GM15510 (cell line): ENCODE measurements around the gene ENDOU.

Experiments
- POLR2A ChIP-seq: IDR thresholded peaks from 3 replicates; pipeline ENCODE4 v1.6.1; 2011; ENCODE audit warnings: borderline replicate concordance; ENCODE audit not compliant: insufficient read length; ENCODE audit errors: extremely low read depth

Gene ENDOU

GRCh38 chr12:47751561-47751960 is 26.3 kb upstream of the ENDOU start:
- no peak for TF ChIP-seq POLR2A

DNA sequence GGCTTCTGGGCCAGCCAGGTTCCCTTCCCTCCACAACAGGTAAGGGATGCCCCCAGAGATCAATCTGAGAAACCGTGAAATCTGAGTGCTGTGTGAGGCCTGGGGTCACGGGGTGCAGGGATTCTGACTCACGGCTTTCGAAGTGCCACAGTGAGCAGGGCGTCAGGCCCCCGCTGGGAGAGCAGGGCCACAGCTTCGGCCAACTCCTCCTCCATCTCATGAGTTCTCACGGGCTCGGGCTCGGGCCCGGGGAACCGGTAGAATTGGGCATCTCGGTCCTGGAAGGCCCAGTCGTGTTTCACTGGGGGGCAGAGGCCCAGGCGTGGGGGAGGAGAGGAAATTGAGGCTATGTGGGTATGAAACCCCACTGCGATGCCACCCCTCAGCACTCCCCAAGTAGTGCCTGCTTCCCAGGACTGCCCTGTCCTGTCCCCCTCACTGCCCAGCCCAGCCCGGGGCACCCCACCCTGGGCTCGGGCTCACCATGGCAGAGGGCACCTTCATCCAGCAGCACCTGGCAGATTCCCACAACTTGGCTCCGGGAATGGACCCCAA is 25.7 kb upstream of the ENDOU start:
- no peak for TF ChIP-seq POLR2A

GRCh38 chr12:47750229-47750798 is 25.0 kb upstream of the ENDOU start:
- no peak for TF ChIP-seq POLR2A

- no peak for TF ChIP-seq POLR2A
These were observed 23.6 kb upstream of the ENDOU start for GRCh38 chr12:47748899-47749298.

DNA sequence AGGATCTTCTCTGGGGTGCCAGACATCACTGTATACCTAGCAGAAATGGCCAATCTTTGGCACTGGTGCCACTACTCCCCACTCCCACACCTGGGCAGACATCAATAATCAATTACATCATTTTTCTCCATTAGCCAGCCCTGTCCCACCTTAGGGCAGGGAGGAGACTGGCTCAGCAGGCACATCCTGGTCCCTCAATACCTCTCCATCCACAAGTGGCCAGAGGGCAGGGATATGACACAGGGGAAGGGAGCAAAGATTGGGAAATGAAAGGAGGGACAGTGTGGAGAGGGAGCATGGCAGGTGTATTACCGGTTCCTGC is 23.2 kb upstream of the ENDOU start:
- TF ChIP-seq POLR2A, result no peak

DNA sequence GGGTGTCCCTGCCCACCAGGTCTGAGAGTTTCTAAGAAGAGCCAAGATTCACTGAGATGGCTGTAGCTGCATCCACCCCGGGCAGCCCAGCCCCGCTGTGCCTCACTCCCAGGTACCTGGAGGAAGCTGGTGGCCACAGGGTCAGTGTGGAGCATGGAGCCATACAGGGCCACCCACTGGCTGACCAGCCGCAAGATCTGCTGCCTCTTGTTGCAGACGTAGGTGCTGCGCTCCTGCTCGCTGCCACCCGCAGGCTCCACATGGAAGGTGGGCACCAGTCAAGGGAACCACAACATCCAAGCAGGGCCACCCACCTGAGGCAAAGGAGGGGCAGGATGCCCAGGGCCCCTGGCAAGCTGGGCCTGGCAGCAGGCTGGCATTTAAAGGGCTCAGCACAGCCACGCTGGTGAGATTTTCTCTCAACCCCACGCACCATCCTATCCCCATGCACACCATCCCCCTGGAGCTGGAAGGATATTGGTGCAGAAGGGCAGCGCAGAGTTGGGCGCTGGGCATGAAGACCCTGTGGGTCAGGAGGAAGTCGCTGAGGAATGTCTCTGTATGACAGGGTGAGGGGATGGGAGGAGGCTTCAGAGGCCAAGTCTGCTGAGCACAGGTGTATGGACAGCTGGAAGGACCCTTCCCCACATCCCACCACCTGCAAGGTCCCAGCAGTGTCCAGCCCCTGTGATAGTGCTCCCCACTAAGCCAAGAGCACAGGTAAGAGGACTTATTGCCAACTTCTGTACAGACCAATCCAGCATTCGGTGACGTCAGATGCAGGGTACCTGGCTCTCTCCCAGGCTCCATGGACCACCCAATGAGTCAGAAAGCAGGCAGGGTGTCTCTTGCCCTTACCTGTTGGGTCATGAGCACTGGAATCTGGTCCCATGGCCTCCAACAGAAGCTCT is 22.6 kb upstream of the ENDOU start:
- TF ChIP-seq POLR2A, result no peak

- no peak for TF ChIP-seq POLR2A
These were observed 21.8 kb upstream of the ENDOU start for GRCh38 chr12:47747126-47747525.

- TF ChIP-seq POLR2A, result no peak
These were observed 21.2 kb upstream of the ENDOU start for GRCh38 chr12:47746523-47746922.

- no peak for TF ChIP-seq POLR2A
These were observed 20.8 kb upstream of the ENDOU start for GRCh38 chr12:47746073-47746472.

DNA sequence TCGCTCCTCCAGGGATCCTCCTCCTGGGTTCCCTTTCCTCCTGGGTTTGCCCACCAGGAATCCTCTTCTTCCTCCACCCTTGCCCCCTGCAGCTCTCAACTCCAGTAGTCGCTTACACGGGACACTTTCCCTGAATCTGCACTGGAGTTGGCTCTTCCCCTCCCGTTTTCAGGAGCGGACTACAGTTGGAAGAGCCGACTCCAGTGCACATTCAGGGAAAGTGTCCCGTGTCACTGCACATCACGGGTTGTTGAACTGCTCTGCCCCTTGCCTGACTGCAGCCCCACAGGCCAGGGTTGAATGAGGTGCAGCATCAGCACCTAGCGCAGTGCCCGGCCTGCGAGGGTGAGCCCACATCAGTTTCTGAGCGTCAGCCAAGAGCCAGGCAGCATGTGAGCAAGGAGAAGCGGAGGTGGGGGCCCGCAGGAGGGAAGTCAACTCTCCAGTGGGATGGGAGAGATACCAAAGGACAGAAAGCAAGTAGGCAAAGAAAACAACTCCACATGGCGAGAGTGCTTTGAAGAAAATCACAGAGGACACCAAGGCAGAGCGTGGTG is 20.3 kb upstream of the ENDOU start:
- TF ChIP-seq POLR2A, result no peak

DNA sequence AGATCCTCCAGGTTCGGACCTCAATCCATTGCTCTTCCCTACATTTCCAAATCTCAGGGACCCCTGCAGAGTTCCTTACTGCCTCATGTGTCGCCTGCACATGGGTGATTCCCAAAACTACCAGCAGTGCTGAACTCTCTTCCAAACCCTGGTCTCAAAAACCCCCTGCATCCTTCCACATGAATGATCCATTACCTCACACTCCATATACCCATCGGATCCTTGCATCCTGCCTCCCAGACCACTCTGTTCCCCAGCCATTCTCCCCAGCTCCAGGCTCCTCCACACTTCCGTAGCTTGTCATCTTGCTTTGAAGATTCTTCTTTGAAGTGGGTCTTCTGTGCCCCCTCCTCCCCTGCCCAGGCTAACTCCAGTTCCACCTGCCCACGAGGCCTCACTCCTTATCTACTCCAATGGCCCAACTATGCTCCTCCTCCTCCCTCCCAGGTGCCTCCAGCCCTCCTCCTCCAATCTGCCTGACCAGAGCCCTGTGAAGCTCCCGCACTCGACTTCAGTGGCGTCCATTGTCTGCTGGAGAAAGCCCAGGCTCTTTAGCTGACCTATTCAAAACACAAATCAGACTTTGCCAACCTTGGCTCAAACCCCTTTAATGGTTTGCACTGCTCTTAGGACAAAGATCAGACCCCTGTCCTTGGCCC is 19.6 kb upstream of the ENDOU start:
- no peak for TF ChIP-seq POLR2A

DNA sequence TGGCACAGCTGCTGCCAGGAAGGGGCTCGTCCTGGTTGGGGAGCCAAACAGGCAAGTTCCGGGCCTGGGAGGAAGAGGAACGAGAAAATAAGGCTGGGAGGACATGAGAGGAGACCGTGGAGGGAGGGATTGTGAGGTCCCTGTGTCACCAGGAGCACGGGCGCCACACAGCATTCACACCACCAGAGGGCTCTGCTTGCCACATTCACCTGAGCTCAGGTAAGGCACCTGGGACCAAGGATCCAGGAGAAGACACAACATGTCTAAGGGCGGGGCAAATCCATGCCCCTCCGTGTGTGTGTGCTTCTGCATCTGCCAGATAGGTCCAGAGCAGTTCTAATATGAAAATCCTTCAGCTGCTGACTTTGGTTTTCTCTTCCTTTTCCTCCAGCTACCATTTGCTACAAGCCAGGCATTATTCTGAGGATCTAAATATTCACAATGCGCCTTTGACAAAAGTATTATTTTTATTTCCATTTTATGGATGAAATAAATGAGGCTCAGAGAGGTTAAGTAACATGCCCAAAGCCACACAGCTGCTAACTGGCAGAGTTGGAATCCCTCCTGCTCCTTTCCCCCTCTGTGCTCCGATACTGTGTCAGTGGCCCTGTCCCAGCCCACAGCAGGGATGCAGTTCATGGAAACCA is 18.8 kb upstream of the ENDOU start:
- no peak for TF ChIP-seq POLR2A

GRCh38 chr12:47743311-47743860 is 18.1 kb upstream of the ENDOU start:
- no peak for TF ChIP-seq POLR2A

DNA sequence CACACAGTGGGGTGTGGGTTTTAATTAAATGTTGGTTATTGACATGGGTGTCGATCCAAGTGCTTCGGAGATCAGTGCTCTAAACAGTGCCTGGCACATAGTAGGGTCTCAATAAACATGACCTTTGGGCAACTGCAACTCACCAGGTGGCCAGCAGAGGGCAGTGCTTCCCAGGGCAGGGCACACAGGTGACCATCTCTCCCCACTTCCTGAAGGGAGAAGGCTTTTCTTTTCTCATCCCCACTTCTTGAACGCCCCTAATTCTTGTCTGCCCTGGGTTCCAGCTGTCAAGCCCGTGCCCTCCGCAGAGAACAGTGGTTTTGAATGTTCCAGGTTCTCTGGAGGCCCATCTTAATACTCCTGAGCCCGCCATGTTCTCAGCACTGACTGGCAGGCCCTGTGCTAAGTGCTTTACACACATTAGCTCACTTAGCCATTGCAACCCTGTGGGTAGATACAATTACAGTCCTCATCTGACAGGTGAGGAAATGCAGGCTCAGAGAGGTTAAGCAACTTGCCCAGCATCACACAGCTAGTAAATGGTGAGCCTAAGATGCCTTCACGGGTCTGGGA is 17.0 kb upstream of the ENDOU start:
- TF ChIP-seq POLR2A, result no peak
